ENCODE results near the gene FUT7.

The FUT7 gene

DNA sequence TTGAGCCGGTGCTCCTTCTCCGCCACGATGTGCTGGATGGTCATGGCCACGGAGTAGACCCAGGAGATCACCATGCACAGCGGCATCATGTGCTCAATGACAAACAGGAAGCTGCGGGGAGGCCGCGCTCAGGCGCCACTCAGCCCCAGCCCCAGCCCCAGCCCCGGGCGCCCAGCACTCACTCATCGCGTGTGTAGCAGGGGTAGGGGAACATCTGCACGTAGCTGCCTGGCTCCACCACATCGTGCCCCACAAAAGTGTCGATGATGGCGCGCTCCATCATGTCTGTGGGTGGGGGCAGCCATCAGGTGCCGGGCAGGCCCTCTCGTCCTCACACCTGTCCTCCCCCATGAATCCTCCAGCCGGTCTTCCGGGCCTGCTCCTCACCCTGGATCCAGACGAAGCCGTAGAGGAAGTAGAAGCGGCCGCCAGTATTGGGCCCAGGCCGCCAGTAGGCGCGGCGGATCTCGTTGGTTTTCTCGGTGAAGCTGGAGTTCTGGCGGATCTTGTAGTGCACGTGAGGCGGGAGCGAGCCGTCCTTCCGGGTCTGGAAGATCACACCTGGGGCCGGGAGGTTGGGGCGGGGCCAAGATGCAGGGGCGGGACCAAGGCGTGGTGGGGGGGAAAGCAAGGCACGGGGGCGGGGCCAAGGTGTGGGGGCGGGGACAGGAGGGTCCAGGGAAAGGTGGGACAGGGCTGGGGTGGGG is 13.9 kb downstream of the FUT7 start:
- DNase-seq (ENCODE audit: low read depth): no peak
- no peak overlapping the region for H3K4me3 ChIP-seq (ENCODE audit: control insufficient read depth, low read depth, low read length)
- no peak for TF ChIP-seq CTCF (conservative IDR thresholded peaks at IDR 0.05; ENCODE audit: control insufficient read depth, insufficient read depth, low read depth, low read length)

GRCh38 chr9:137017071-137017470 is 14.8 kb downstream of the FUT7 start:
- TF ChIP-seq CTCF (conservative IDR thresholded peaks at IDR 0.05; ENCODE audit: control insufficient read depth, insufficient read depth, low read depth, low read length): no peak
- no peak overlapping the region for H3K4me3 ChIP-seq (ENCODE audit: control insufficient read depth, low read depth, low read length)
- DNase-seq (ENCODE audit: low read depth): no peak

DNA sequence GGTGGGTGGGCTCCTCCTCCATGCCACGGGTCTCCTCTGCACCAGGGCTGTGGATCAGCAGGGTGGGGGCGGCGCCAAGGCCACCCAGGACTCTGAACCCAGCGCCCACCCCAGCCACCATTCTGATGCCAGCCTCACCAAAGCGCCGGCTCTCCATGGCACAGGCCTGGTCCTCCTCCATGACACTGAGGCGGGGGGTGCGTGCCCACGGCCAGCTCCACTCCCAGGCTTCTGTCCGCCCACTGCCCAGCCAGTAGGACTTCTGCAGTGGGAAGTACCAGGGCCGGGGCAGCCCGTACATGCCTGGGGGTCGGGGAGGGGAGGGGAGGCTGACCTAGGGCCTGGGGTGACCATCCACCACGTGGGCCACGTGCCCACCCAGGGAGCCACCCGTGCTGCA is 15.5 kb downstream of the FUT7 start:
- no peak for TF ChIP-seq CTCF (conservative IDR thresholded peaks at IDR 0.05; ENCODE audit: control insufficient read depth, insufficient read depth, low read depth, low read length)
- DNase-seq (ENCODE audit: low read depth): no peak
- no peak overlapping the region for H3K4me3 ChIP-seq (ENCODE audit: control insufficient read depth, low read depth, low read length)

GRCh38 chr9:137015976-137016375 is 15.9 kb downstream of the FUT7 start:
- DNase-seq (ENCODE audit: low read depth): no peak
- TF ChIP-seq CTCF (conservative IDR thresholded peaks at IDR 0.05; ENCODE audit: control insufficient read depth, insufficient read depth, low read depth, low read length): no peak
- H3K4me3 ChIP-seq (ENCODE audit: control insufficient read depth, low read depth, low read length): no peak overlapping the region

DNA sequence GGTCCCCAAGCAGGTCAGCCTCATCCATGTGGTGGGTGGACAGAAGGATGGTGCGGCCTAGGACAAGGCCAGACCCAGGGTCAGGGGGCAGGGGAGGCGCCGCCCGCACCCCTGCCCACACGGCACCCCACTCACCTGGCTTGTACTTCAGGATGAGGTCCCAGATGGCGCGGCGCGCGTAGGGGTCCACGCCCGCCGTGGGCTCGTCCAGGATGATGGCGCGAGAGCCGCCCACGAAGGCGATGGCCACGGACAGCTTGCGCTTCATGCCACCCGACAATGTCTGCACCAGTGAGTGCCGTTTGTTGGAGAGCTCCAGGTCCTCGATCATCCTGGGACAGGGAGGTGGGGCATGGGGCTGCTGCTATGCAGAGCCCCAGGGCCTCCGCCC is 16.4 kb downstream of the FUT7 start:
- TF ChIP-seq CTCF (conservative IDR thresholded peaks at IDR 0.05; ENCODE audit: control insufficient read depth, insufficient read depth, low read depth, low read length): no peak
- H3K4me3 ChIP-seq (ENCODE audit: control insufficient read depth, low read depth, low read length): no peak overlapping the region
- DNase-seq (ENCODE audit: low read depth): no peak

- no peak for TF ChIP-seq CTCF (conservative IDR thresholded peaks at IDR 0.05; ENCODE audit: control insufficient read depth, insufficient read depth, low read depth, low read length)
- no peak overlapping the region for H3K4me3 ChIP-seq (ENCODE audit: control insufficient read depth, low read depth, low read length)
- DNase-seq (ENCODE audit: low read depth): no peak
These were observed 16.9 kb downstream of the FUT7 start for GRCh38 chr9:137014776-137015539.

Measured in fibroblast of mammary gland (primary cell).